ENCODE results near the gene TBC1D25.
"Not testable (repeated sequence)": the region's sequence is repeated elsewhere in the genome, so short reads cannot be mapped to it uniquely, and the experiment has no call there.

Gene TBC1D25

DNA sequence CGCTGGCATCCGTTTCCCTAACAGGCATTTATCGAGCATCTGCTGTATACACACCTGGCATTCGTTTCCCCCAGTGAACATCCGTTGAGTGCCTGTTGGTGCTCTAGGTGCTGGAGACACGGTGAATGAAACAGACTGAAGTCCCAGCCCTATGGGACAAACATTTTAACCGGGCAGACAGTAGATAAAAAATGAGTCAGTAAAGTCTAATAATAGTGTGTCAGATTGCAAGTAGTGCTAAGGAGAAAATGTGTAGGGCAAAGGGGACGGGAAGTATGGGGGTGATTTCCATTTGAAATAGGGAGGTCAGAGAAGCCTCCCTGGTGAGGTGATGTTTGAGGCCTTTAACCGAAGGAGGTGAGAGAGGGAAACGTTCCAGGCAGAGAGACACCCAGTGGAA lies 23.2 kb upstream of the TBC1D25 start:
- no peak for FAIRE-seq

DNA sequence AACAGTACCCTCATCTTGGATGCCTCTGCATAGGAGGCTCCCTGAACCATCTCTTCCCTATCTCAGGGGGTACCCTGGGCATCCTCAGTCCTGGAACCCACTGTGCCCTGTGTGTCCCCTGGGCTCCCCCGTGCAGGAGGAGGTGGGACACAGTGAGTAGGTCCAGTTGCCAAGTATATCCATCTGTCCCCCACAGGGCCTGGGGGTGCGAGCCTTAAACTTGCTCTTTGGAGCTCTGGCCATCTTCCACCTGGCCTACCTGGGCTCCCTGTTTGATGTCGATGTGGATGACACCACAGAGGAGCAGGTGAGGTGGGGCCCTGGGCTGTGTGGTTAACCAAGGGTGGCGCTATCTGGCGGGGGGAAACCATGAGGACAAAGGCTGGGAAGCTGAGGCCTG lies 22.5 kb upstream of the TBC1D25 start:
- FAIRE-seq: no peak

DNA sequence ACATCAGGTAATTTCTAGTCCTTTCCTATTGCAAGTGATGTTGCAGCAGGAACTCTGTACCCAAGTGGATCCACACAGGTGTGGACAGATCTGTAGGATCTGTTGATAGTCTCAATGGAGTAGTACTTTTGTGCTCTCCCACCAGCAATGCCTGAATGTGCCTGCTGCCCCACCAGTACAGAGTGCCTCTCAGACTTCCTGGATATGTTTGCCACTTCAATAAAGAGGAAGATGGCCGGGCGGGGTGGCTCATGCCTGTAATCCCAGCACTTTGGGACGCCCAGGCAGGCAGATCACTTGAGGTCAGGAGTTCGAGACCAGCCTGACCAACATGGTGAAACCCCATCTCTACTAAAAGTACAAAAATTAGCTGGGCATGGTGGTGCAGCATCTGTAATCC lies 20.0 kb upstream of the TBC1D25 start:
- FAIRE-seq: not testable (repeated sequence)

DNA sequence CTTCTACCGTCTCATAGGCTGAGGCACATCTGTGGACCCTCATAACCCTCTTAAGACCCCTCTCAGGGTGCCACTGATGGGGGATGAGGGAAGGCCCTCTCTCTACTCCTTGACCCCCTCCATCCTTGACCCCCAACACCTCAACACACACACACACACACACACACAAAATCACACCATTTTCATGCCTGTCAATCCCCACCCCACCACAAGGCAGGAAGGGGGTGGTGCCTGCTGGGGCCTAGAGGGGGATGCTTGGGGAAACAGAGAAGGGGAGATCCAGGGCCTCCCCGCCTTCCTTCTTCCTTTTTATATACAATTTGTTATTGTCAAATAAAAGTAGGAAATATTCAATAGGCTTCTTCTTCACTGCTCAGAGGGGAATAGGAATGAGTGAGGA lies 19.1 kb upstream of the TBC1D25 start:
- no peak for FAIRE-seq

DNA sequence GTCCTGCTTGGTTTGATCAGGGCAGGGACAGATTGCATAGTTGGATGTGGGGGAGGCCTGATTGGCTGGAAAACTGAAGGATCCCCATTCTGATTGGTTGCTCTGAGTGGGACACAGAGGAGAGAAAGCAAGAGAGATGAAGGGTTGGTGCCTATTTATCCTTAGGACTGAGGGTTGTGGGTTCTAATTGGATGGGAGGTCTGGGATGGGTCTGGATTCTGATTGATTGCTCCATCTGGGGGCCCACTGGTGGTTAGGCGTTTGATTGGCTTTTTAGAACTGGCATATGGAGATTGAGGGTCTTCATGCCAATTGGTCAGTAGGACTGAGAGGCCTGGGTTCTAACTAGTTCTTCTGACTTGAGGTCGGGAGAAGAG lies 18.6 kb upstream of the TBC1D25 start:
- no peak for FAIRE-seq

DNA sequence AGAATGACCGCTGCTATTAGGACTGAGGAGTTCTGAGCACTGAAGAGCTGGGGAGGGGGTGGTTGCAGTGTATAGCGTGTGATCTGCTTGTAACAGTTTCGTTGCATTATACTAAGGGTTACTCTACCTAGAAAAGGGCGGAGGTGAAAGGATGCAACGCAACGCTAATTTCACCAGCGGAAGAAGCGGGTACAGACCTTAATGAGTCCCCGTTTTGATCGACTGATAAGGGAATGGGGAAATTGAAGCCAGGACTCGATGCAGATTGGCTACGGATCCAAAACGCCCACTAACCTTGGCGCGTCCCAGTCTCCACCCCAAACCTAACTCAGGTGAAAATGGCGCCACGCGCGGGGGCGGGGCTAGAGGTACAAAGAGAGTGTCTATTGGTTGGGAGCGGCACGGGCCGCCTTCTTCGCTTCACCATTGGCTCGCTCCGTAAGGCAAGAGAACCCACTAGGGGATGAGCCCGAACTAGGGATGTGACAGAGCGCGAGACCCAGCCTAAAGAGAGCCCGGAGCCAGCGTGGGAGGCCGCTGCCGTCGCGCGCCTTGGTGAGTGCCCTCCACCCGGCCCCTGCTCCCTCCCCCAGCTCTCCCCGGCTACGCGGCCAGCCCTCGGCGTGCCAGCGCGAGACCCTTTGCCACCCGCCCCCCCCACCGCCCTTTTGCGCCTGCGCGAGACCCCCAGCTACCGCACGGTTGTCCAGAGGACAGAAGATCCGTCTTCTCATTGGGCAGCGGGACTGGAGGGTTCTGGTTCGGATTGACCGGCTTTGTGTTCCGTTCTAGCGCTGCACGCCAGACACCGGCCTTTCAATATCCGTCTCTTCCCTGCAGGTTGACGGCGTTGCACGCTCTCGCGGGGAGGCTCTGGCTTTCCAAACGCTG lies 17.9 kb upstream of the TBC1D25 start, which contains the start of gene EBP:
TSS of gene EBP (plus strand) at position 456 of the 891 bp plus-strand sequence. CDS start 1,964 bp downstream, outside the sequence.
- FAIRE-seq: no peak

DNA sequence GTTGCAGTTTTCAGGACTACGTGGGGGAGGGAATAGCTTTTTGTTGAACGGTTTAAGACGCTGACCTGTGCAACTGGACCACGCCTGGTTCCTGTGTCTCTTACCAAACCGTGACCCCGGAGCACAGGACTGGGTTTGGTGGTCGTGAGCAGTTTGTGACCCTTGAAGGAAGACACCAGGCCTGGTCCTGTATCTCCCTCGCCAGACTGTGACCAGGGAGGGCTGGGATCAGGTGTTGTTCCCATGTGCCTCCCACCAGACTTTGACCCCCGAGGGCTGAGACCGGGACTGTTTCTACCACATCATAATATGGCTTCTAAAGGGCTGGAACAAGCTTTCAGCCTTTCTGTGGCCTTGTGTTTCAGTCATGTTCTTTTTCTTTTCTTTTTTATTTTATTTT lies 17.2 kb upstream of the TBC1D25 start:
- no peak for FAIRE-seq

DNA sequence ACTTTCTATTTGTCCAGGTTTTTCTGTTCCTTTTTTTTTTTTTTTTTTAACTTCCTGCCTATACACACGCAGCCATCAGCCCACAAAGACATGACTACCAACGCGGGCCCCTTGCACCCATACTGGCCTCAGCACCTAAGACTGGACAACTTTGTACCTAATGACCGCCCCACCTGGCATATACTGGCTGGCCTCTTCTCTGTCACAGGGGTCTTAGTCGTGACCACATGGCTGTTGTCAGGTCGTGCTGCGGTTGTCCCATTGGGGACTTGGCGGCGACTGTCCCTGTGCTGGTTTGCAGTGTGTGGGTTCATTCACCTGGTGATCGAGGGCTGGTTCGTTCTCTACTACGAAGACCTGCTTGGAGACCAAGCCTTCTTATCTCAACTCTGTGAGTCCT lies 15.8 kb upstream of the TBC1D25 start:
- FAIRE-seq: no peak

DNA sequence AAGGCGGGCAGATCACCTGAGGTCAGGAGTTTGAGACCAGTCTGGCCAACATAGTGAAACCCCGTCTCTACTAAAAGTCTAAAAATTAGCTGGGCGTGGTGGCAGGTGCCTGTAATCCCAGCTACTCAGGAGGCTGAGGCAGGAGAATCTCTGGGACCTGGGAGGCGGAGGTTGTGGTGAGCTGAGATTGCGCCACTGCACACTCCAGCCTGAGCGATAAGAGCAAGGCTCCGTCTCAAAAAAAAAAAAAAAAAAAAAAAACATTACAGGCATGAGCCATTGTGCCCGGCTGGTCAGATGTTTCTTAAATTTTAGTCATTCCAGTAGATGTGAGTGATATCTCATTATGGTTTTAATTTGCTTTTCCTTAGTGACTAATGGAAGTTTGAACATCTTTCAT lies 13.7 kb upstream of the TBC1D25 start:
- FAIRE-seq: not testable (repeated sequence)

DNA sequence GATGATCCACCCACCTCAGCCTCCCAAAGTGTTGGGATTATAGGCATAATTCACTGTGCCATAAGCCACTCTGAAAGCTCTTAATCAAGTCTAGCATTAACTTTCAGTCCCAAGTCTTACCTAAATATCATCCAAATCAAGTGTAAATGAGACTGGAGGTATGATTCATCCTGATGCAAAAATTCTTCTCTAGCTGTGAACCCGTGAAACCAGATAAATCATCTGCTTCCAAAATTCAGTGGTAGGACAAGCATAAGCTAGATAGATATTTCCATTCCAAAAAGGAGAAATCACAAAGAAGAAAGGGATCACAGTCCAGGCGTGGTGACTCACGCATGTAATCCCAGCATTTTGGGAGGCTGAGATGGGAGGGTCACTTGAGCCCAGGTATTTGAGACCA lies 8.8 kb upstream of the TBC1D25 start:
- no peak for FAIRE-seq

DNA sequence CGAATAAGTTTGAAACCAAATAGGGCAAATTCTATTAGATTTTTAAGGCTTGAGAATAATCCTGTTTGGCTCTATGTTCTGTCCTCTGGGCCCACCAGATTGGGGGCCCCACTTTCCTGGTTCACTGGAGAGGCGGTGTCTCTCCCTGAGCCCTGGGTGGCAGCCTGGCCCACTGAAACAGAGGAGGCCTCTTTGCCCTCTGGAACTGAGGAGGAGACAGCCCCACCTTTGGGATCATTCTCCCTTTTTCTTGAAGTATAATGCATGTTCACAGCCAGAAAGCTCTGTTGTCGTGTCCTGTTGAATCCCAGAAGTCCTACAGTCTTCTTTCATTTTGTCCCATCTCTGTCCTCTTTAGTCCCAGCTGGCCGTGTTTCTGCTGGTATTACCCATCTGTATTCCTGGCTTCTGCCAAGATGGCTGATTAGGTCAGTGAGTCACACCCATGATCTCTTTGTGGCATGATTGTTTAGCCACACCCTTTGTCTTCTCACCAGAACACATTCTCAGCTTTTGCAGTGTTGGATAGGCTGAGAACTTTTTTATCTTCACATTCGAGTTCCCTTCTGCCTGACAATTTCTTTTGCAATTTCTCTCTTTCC lies 8.1 kb upstream of the TBC1D25 start:
- no peak for FAIRE-seq

DNA sequence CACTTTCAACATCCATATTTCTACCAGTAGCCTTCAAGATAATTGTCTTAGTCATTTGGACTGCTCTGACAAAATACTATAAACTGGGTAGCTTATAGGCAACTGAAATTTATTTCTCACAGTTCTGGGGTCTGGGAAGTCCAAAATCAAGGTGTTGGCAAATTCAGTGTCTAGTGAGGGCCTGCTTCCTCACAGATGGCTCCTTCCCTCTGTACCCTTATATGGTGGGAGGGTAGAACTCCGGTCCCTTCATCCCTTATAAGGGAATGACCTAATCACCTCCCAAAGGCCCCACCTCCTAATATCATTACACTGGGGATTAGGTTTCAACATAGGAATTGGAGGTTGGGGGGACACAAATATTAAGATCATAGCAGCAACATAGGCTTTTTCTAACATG lies 7.4 kb upstream of the TBC1D25 start:
- FAIRE-seq: no peak

DNA sequence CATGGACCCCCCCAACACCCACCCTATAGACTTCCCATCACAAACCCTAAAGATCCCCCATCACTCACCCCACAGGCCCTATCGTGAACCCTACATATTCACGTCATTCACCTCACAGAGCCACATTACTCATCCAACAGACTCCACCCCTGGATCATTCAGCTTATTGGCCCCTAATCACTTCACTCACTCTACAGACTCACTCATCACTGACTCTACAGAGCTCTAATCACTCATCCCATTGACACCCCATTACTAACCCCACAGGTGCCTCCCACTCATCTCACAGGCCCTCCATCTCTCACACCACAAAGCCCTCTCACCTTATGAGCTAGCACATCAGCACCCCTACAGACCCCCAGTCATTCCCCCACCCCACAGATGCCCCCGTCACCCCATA lies 6.3 kb upstream of the TBC1D25 start:
- no peak for FAIRE-seq

DNA sequence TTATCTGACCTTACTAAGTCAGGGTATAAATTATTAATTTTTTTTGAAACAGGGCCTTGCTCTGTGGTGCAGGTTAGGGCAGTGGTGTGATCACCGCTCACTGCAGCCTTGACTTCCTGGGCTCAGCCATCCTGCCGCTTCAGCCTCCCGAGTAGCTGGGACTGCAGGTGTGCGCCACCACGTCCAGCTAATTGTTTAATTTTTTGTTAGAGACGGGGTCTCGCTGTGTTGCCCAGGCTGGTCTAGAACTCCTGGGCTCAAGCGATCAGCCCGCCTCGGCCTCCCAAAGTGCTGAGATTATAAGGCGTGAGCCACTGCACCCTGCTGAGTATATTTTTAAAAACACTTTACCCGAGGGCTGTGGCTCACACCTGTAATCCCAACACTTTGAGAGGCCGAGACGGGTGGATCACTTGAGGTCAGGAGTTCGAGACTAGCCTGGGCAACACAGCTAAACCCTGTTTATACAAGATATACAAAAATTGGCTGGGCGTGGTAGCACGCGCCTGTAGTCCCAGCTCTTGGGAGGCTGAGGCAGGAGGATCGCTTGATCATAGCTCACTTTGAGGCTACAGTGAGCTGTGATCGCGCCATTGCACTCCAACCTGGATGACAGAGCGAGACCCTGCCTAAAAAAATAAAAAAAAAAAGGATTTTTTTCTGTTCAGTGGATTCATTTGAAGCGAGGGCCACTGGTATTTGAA lies 721 bp upstream of the TBC1D25 start:
- no peak for FAIRE-seq

DNA sequence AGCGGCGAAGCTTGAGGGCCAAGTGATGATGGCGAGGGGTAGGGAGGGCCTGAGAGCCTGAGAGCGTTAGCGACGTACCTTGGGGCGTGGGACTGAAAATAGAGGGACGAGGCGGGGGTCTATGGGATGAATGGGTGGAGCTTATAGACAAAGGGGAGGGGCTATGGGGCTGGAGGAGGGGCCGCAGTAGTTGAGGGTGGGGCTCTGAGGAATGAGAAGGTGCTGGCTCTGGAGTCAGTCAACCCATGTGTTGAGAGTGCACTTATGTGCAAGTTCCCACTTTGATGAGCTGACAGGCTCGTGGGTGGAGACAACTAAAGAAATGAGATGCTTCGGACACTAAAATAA lies 488 bp downstream of the TBC1D25 start:
- FAIRE-seq: no peak

DNA sequence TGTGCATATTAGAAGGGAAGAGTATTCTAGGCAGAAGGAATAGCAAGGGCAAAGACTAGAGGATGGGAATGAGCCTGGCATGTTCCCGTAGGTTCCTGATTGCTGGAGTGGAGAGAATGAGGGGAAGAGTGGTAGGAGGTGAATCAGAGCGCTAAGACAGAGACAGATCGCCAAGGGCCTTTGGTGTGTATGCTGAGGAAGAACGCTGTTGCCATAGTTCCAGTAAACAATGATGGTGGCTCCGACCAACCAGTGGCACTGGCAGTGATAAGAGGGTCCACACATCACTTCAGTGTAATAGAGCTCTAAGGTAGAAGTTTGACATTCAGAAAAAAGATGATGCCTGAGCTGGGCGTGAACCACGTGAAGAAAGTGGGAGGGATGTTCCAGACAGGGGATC lies 966 bp downstream of the TBC1D25 start:
- no peak for FAIRE-seq

DNA sequence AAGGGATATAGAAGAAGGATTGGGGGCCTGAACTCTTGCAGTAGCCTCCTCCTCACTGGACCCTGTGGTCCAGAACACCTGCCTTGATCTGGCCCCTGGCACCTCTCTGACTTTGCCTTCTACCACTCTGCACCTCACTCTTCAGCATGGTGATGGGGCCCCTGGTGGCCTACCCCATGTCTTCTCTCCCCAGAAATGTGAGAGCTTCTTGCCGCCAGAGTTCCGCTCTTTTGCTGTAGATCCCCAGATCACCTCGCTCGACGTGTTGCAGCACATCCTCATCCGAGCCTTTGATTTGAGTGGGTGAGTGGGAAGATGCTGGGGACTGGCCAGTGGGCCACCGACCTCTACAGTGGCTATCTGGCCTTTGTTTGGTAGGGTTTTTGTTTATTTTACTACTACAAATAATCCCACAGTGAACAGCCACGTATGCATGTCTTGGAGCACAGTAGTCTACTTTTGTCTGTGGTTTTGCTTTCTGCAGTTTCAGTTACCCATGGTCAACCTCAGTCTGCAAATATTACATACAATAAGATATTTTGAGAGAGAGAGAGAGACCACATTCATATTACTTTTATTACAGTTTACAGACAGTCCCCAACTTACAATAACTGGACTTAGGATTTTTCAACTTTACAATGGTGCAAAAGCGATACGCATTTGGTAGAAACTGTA lies 1.8 kb downstream of the TBC1D25 start:
- no peak for FAIRE-seq

DNA sequence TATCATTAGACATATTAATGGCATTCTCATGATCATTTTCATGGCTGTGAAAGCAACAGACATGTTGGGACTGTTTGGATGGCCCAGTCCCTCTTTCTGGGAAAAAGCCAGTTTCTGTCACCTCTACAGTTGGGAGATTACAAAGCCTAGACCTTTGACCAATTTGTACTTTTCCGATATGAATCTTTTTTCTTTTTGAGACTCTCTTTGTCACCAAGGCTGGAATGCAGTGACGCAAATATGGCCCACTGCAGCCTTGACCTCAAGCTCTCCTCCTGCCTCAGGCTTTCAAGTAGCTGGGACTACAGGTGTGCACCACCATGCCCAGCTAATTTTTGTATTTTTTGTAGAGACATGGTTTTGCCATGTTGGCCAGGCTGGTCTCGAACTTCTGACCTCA lies 9.4 kb downstream of the TBC1D25 start:
- no peak for FAIRE-seq

DNA sequence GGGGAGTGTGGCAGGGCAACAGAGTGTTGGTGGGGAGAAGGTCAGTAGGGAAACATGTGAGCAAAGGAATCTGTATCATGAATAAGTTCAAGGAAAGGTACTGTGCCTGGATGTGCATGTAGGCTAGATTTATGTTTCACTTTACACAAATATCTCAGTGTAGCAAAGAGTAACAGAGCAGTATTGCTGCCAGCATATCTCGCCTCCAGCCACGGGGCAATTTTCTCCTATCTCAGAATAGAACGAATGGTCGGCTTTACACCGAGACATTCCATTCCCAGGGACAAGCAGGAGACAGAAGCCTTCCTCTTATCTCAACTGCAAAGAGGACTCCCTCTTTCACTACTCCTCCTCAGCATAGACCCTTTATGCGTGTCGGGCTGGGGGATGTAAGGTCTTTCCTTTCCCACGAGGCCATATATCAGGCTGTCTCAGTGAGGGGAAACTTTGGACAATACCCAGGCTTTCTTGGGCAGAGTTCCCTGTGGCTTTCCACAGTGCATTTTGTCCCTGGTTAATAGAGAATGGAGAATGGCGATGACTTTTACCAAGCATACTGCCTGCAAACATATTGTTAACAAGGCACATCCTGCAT lies 16.3 kb downstream of the TBC1D25 start:
- FAIRE-seq: not testable (repeated sequence)

DNA sequence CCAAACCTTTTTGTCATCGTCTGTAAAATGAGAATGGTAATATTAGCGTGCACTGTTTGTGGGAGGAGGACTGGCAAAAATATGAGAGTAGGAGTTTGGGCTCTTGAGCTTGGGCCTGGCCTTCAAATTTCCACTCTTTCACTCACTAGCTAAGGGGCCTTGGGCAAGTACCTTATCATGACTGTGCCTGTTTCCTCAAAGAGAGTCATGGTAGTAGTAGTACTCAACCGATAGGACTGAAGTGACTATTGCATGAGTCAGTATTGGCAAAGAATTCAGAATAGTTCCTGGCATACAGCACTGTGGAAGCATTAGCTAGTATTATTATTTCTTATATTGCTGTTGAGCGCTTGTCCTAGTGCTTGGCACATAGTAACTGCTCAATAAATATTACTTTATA lies 18.8 kb downstream of the TBC1D25 start:
- no peak for FAIRE-seq

DNA sequence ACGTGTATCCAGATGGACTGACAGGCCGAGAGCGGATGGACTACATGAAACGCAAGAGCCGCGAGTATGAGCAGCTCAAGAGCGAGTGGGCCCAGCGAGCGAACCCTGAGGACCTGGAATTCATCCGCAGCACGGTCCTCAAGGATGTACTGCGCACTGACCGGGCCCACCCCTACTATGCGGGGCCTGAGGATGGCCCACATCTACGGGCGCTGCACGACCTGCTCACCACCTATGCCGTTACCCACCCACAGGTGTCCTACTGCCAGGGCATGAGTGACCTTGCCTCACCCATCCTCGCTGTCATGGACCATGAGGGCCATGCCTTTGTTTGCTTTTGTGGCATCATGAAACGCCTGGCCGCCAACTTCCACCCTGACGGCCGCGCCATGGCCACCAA lies 20.1 kb downstream of the TBC1D25 start:
- FAIRE-seq: no peak

DNA sequence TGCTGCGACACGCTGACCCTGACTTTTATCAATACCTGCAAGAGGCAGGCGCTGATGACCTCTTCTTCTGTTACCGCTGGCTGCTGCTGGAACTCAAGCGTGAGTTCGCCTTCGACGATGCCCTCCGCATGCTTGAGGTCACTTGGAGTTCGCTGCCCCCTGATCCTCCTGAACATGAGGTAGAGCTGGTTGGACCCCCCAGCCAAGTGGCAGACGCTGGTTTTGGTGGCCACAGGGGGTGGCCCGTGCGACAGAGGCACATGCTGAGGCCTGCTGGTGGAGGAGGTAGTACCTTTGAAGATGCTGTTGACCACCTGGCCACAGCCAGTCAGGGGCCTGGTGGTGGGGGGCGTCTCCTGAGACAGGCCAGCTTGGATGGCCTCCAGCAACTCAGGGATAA lies 20.5 kb downstream of the TBC1D25 start:
- FAIRE-seq: no peak

DNA sequence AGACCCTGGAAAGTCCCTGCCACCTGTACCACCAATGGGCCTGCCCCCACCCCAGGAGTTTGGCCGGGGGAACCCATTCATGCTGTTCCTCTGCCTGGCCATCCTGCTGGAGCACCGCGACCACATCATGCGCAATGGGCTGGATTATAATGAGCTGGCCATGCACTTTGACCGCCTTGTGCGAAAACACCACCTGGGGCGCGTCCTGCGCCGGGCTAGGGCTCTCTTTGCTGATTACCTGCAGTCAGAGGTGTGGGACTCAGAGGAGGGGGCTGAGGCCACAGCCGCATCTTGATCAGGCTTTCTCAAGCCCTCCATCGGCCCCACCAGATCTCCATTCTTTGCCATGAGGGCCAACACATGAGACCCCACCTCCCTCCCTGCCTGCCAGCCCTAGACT lies 21.2 kb downstream of the TBC1D25 start:
- no peak for FAIRE-seq

Measured in islet of Langerhans (tissue), 1 donor.